AML-193 (cell line): ENCODE measurements around the gene PCDHGB3.

Experiments
- DNase-seq, 2 experiments: peaks; one replicate each; lab custom pipeline; 2025; lab: John Stamatoyannopoulos, UW

PCDHGB3 gene

GRCh38 chr5:141419074-141419880, 49.2 kb downstream of the PCDHGB3 start:
- DNase-seq, result no peak

DNA sequence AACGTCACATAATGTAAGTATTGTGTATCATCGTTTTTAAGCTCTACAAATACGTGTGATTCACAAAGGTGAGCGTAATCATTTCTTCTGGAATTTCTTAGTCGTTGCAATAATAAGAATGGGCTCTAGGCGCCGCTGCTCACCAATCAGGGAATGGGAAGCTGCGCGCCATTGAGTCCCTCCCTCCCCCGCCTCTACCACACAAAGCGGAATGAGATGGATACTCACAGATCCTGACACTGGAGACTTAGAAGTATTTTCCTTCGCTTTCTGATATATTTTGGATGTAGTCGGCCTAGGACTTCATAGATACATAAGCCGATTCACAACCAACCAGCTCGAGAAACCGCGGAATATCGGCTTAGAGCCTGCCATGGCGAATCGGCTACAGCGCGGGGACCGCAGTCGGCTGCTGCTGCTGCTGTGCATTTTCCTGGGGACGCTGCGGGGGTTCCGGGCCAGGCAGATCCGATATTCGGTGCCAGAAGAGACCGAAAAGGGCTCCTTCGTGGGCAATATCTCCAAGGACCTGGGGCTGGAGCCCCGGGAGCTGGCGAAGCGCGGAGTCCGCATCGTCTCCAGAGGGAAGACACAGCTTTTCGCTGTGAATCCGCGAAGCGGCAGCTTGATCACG, 50.9 kb downstream of the PCDHGB3 start, which contains the start of gene PCDHGA11:
PCDHGA11 (plus strand) TSS at position 197 of the 634 bp plus-strand sequence; CDS start at position 374, 177 bp downstream.
- no peak for DNase-seq

DNA sequence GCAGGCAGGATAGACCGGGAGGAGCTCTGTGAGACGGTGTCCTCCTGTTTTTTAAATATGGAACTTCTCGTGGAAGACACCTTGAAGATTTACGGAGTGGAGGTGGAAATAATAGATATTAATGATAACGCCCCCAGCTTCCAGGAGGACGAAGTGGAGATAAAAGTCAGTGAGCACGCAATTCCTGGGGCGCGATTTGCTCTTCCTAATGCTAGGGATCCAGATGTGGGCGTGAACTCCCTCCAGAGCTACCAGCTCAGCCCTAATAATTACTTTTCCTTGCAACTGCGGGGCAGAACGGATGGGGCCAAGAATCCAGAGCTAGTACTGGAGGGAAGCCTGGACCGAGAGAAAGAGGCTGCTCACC, 51.4 kb downstream of the PCDHGB3 start:
- DNase-seq, result no peak
